BJ (cell line): ENCODE results near the gene UBXN4. TPM values are rescaled to one million over a fixed set of nuclear protein-coding genes. Genes with fewer than 3 reads are reported as not detected.

ENCODE experiments used
- CTCF ChIA-PET: fragments of 350-600 bp; formaldehyde crosslinking; extraction: SDS; loops from one replicate; lab custom pipeline; 2021; ENCODE audit warnings: antibody characterized with exemption, inconsistent platforms; lab: Yijun Ruan, JAX
- POLR2A ChIA-PET: fragments of 300-600 bp; sonication (Branson Sonifier 250); formaldehyde crosslinking; extraction: SDS; loops from one replicate; lab custom pipeline; 2021; ENCODE audit warnings: antibody characterized with exemption; lab: Charles Lee
- DNase-seq: peaks from one replicate; pipeline ENCODE4 v3.0.0-alpha.2; 2011; ENCODE audit warnings: low read depth
- H3K27me3 ChIP-seq: 2 replicates; pipeline ENCODE4 v1.6.0; 2011; ENCODE audit warnings: low read length; ENCODE audit not compliant: control insufficient read depth, insufficient read depth
- H3K36me3 ChIP-seq: 2 replicates; pipeline ENCODE4 v1.5.1; 2011; ENCODE audit warnings: low read length; ENCODE audit not compliant: control insufficient read depth, insufficient read depth
- H3K4me3 ChIP-seq: 2 replicates; pipeline ENCODE4 v1.5.1; 2011; ENCODE audit warnings: low read depth, mild to moderate bottlenecking, control low read depth, low read length
- CTCF ChIP-seq: IDR thresholded peaks from 2 replicates; pipeline ENCODE4 v1.5.1; 2011; ENCODE audit warnings: low read depth, mild to moderate bottlenecking, control low read depth, inconsistent platforms, low read length, moderate library complexity; ENCODE audit not compliant: insufficient read depth
- polyA plus RNA-seq: library from polyadenylated mRNA; depleted of rRNA; stranded (reverse); fragments of >200 nt; gene quantifications from 2 replicates; pipeline ENCODE4 v1.2.3, GENCODE V29; 2011; rRNA removed
- small RNA-seq: library from RNA; depleted of rRNA; stranded (forward); fragments of <200 nt; gene quantifications from one replicate; pipeline ENCODE3, GENCODE V24; 2012; ENCODE audit warnings: low replicate concordance, low read depth; ENCODE audit not compliant: insufficient read length

Gene UBXN4
- polyA plus RNA-seq, 1 experiment = 51.1 TPM

GRCh38 chr2:135826544-135826943 is 84.9 kb downstream of the UBXN4 start:
- no peaks in the 10 kb centered on the region for H3K36me3 ChIP-seq
- H3K4me3 ChIP-seq = no peak overlapping the region
- no peak for DNase-seq
- H3K27me3 ChIP-seq = no peaks in the 10 kb centered on the region
- ChIA-PET POLR2A (no interaction called here), CTCF (interaction anchor here (1.6 to 3.6 kb wide), 3 partner anchors 11 to 28 kb away, joined by 5 to 24 read pairs (median 11); partner anchors contain the start of gene LCT)
- TF ChIP-seq CTCF = no peak

- CTCF ChIA-PET = interaction anchor here (0.8 kb wide), 1 partner anchor 32 kb away, joined by 3 read pairs; no protein-coding TSS in a partner anchor
- POLR2A ChIA-PET = no interaction called here
Observed at GRCh38 chr2:135829378-135830135, 87.9 kb downstream of the UBXN4 start.

GRCh38 chr2:135831180-135831812 is 89.6 kb downstream of the UBXN4 start:
- H3K27me3 ChIP-seq = no peaks in the 10 kb centered on the region
- H3K36me3 ChIP-seq = no peaks in the 10 kb centered on the region
- H3K4me3 ChIP-seq = no peak overlapping the region
- ChIA-PET CTCF (no interaction called here), POLR2A (no interaction called here)
- no peak for TF ChIP-seq CTCF
- DNase-seq = no peak

More at GRCh38 chr2:135829378-135830135, 87.9 kb downstream of the UBXN4 start:
- no peak for DNase-seq
- Histone ChIP-seq H3K4me3 (no peak overlapping the region), H3K27me3 (no peaks in the 10 kb centered on the region), H3K36me3 (no peaks in the 10 kb centered on the region)
- TF ChIP-seq CTCF = no peak

- Histone ChIP-seq H3K36me3 (no peaks in the 10 kb centered on the region), H3K27me3 (no peaks in the 10 kb centered on the region), H3K4me3 (no peak overlapping the region)
- ChIA-PET CTCF (no interaction called here), POLR2A (no interaction called here)
- DNase-seq = no peak
- TF ChIP-seq CTCF = no peak
Observed at GRCh38 chr2:135832891-135833290, 91.2 kb downstream of the UBXN4 start.

Small RNAs within 50 kb of the gene (small RNA-seq; reads per million reads assigned to genes)
- gene RF00019 = not detected

Other genes starting within 250 kb of the UBXN4 start
- 3.3 and 5.6 TPM in 2 replicates for gene ZRANB3, start 210.6 kb upstream of the UBXN4 start, polyA plus RNA-seq
- 31.4 and 39.9 TPM in 2 replicates for gene R3HDM1, start 210.4 kb upstream of the UBXN4 start, polyA plus RNA-seq
- gene LCT, start 95.3 kb downstream of the UBXN4 start, polyA plus RNA-seq = not detected in 2 replicates
- gene MCM6, start 134.6 kb downstream of the UBXN4 start, polyA plus RNA-seq = 15.7 and 23.3 TPM in 2 replicates
- 44.0 and 88.9 TPM in 2 replicates for gene DARS1, start 243.8 kb downstream of the UBXN4 start, polyA plus RNA-seq